Ammon's horn (tissue), 1 donor: ENCODE results near the gene IFITM1.

Experiments
- DNase-seq: peaks from one replicate; pipeline ENCODE4 v3.0.0-alpha.2; 2016; ENCODE audit warnings: low spot score

The IFITM1 gene

GRCh38 chr11:313787-314553 is at the start of gene IFITM1:
Gene IFITM1, plus strand, starts transcription at chr11:314040. Its CDS starts 131 bp downstream, at chr11:314171.
- DNase-seq, result peak; percentile 37

- peak; percentile 32 for DNase-seq
These were observed 47.0 kb upstream of the IFITM1 start for GRCh38 chr11:266676-267439.

GRCh38 chr11:267491-267994 is 46.3 kb upstream of the IFITM1 start:
- no peak for DNase-seq

DNA sequence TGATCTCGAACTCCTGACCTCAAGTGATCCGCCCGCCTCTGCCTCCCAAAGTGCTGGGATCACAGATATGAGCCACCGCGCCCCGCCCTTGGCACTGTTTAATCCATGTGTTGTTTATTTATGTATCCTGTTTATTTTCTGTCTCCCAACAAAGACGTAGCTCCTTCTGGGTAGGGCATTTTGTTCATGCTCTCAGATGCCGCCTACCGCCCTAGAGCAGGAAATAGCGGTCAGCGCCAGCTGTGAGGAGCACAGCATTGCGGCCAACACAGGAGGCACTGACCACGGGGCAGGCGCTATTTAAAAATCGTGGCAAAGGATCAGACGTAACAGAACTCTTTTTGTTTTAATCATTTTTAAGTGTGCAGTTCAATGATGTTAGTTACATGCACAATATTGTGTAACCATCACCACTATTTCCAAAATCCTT is 45.1 kb upstream of the IFITM1 start:
- peak; percentile 75 for DNase-seq

GRCh38 chr11:269146-269890 is 44.5 kb upstream of the IFITM1 start:
- DNase-seq, result peak; percentile 51

- DNase-seq, result no peak
These were observed 43.2 kb upstream of the IFITM1 start for GRCh38 chr11:270451-271318.

- DNase-seq, result no peak
These were observed 42.5 kb upstream of the IFITM1 start for GRCh38 chr11:271319-271715.

- DNase-seq, result no peak
These were observed 41.5 kb upstream of the IFITM1 start for GRCh38 chr11:272195-272930.

DNA sequence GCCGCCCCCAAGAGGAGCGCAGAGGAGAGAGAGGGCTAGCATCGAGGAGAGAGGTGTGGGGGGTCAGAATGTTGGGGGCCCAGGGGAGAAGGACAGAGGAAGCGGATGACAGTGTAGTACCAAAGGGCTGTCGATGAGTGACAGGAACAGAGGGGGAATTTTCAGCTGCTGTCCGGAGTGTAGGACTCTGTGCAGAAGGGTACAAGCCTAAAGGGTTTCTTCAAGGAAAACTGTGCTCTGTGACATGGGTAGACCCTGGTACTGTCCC is 41.0 kb upstream of the IFITM1 start:
- DNase-seq, result no peak

DNA sequence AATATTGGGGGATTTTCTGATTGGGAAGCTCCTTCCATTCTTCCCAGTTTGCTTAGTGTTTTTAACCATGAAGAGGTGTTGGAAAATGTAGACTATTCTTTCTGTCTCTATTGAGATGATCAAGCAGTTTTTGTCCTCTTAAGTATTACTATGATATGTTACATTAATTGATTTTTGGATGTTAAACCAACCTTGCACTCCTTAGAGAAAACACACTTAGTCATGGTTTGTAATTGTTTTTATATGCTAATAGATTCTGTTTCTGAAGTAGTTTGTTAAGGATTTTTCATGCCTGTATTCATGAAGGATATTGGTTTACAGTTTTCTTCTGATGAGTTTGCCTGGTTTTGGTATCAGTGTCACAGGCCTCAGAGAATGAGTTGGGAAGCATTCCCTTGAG is 37.6 kb upstream of the IFITM1 start:
- DNase-seq, result no peak

DNA sequence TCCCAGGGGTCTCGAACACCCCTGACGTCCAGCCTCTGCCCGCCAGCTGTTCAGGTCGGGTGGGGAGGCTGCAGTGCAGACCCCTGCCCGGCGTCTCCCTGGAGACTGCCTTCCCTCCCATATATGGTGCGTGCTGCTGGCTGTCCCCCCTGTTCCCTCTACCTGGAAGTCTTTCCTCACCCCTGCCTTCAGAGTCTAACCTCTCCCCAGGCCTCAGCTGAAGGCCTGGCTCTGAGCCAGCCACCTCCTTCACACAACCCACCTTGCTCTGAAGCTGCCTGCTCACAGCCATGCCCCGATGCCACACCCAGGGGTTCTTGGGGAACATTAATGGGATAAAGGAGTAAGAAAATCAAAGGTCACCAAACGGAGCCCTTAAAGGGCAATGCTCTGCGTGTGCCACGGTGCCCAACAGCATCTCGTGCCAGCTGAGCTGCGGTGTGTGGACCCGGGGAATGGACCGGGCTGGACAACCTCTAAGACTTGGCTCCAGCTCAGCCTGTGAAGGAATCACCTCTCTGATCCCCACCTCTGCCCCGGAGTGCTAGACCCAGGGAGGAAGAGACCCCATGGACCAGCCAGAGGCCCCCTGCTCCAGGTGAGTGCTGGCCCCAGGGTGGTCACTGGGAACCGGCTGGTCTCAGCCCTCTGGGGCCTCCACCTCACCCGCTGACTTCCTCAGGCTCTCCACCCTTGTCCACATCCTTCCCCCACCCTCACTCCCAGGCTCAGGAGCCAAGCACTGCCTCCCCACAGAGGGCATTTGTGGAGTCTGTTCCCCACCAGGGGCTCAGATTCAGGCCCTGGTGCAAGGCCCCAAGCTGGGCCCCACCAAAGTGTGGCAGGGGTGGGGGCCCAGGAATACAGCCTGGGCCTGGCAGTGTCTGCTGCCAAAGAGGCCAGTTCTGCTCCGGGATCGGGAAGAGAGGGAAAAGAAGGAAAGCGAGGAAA is 35.6 kb upstream of the IFITM1 start, which contains the start of gene NLRP6:
Gene NLRP6 (plus strand): TSS at position 407 of the 951 bp plus-strand sequence. CDS start 163 bp downstream, at position 570.
- no peak for DNase-seq

DNA sequence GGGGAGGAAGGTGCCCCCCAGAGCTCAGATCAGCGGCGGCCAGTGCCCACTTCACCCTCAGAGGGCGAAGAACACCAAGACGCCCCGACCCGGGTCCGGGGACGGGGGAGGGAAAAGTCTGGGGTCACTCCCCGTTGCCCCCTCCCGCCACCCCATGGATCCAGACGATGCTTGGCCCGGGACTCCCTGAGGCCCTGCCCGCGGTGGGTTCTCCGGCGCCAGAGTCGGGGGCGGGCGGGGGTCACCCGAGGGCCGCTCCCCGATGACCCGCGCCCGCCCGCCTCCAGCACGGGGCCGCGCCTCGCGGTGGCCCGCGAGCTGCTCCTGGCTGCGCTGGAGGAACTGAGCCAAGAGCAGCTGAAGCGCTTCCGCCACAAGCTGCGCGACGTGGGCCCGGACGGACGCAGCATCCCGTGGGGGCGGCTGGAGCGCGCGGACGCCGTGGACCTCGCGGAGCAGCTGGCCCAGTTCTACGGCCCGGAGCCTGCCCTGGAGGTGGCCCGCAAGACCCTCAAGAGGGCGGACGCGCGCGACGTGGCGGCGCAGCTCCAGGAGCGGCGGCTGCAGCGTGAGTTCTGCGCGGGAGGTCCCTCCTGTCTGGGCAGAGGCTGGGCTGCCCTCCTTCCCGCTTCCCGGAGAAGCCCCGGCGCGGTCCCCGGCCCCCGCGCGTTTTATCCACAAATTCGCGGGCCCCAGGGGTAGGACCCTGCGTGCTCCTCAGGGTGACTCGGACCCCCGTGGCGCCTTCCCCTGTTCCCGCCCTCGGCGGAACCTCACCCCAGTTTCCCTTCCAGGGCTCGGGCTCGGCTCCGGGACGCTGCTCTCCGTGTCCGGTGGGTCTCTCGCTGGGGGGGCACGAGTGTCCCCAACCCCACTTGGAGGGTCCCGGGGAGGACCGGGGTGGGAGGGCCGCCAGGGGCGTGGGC is 34.5 kb upstream of the IFITM1 start:
- no peak for DNase-seq

- DNase-seq, result no peak
These were observed 33.7 kb upstream of the IFITM1 start for GRCh38 chr11:279966-280705.

DNA sequence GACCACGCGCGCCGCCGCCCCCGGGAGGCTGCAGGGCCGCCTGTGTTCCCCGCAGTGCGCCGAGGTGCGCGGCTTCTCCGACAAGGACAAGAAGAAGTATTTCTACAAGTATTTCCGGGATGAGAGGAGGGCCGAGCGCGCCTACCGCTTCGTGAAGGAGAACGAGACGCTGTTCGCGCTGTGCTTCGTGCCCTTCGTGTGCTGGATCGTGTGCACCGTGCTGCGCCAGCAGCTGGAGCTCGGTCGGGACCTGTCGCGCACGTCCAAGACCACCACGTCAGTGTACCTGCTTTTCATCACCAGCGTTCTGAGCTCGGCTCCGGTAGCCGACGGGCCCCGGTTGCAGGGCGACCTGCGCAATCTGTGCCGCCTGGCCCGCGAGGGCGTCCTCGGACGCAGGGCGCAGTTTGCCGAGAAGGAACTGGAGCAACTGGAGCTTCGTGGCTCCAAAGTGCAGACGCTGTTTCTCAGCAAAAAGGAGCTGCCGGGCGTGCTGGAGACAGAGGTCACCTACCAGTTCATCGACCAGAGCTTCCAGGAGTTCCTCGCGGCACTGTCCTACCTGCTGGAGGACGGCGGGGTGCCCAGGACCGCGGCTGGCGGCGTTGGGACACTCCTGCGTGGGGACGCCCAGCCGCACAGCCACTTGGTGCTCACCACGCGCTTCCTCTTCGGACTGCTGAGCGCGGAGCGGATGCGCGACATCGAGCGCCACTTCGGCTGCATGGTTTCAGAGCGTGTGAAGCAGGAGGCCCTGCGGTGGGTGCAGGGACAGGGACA is 32.9 kb upstream of the IFITM1 start:
- no peak for DNase-seq

- DNase-seq, result no peak
These were observed 32.2 kb upstream of the IFITM1 start for GRCh38 chr11:281486-282161.

DNA sequence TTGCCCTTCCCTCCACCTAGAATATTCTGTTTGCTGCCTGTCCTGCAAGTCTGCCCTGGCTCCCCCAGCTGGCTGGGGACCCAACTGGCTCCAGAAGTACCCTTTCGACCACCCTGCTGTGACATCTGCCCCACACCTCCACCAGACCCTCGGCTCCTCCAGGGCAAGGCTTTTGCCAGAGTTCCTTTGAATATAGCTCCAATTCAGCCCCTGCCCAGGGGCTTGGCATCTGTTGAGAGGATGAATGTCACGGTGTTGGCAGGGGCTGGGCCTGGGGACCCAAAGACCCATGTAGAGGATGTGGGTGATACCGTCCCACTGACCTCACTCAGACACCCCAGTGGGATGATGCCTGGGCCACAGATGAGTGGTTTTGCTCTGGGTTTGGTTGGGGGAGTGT is 31.7 kb upstream of the IFITM1 start:
- DNase-seq, result no peak
